ENCODE data around the gene CYP2E1. TPM values are rescaled to one million over a fixed set of nuclear protein-coding genes. Genes with fewer than 3 reads are reported as not detected.
"Not testable (repeated sequence)": the region's sequence is repeated elsewhere in the genome, so short reads cannot be mapped to it uniquely, and the experiment has no call there.

CYP2E1 gene
- total and polyA plus RNA-seq, 8 donors = 1.7 to 19.9 (median 4.6) TPM; not detected in 1

DNA sequence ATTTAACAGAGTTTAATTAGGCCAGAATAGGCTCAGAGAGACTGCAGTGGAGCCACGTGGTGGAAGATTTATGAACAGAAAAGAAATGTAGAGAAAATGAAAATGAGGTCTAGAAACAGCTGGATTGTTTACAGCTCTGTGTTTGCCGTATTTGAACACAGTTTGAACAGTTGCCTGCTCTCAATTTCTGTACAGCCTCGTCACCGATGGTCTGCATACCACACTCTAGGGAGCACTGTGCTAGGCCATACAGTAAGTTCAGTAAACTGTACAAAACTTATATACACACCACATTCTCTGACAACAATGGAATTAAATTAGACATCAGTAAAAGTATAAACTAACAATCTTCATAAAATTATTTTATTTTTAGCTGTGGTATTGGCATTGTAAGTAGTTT is 11.1 kb upstream of the CYP2E1 start:
- peaks cover 3 to 14% (median 11%) of the 10 kb centered on the region in 4 donors for H3K4me1 ChIP-seq
- H3K4me3 ChIP-seq = no peak overlapping the region
- 48 to 59% (median 52%) methylated on average over 4 of the region's 4 CpGs for WGBS, 5 donors
- intact Hi-C loops (cut with DNase I; ENCODE audit: low total_unique reads) = no loop called here
- no peaks in the 10 kb centered on the region for H3K36me3 ChIP-seq
- H3K27me3 ChIP-seq = no peaks in the 10 kb centered on the region
- TF ChIP-seq POLR2AphosphoS5 (IDR thresholded peaks at IDR 0.05) (no peak), POLR2A (IDR thresholded peaks at IDR 0.05) (no peak), EP300 (IDR thresholded peaks at IDR 0.05) (no peak)
- TF ChIP-seq, protein P1, sequence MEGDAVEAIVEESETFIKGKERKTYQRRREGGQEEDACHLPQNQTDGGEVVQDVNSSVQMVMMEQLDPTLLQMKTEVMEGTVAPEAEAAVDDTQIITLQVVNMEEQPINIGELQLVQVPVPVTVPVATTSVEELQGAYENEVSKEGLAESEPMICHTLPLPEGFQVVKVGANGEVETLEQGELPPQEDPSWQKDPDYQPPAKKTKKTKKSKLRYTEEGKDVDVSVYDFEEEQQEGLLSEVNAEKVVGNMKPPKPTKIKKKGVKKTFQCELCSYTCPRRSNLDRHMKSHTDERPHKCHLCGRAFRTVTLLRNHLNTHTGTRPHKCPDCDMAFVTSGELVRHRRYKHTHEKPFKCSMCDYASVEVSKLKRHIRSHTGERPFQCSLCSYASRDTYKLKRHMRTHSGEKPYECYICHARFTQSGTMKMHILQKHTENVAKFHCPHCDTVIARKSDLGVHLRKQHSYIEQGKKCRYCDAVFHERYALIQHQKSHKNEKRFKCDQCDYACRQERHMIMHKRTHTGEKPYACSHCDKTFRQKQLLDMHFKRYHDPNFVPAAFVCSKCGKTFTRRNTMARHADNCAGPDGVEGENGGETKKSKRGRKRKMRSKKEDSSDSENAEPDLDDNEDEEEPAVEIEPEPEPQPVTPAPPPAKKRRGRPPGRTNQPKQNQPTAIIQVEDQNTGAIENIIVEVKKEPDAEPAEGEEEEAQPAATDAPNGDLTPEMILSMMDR (IDR thresholded peaks at IDR 0.05) = no peak
- H3K27ac ChIP-seq = no peak overlapping the region
- H3K9me3 ChIP-seq = no peaks in the 10 kb centered on the region
- peak in 1 of 2 donors; percentile 30 for DNase-seq

GRCh38 chr10:133518517-133518916 is 8.6 kb upstream of the CYP2E1 start:
- H3K36me3 ChIP-seq; DNase-seq; H3K9me3 ChIP-seq; H3K4me3 ChIP-seq; intact Hi-C loops (cut with DNase I; ENCODE audit: low total_unique reads); H3K27me3 ChIP-seq; H3K27ac ChIP-seq: not testable (repeated sequence)
- WGBS, 5 donors = 70 to 78% (median 75%) methylated on average over 5 of the region's 5 CpGs
- peaks cover 3 to 14% (median 11%) of the 10 kb centered on the region in 4 donors for H3K4me1 ChIP-seq

DNA sequence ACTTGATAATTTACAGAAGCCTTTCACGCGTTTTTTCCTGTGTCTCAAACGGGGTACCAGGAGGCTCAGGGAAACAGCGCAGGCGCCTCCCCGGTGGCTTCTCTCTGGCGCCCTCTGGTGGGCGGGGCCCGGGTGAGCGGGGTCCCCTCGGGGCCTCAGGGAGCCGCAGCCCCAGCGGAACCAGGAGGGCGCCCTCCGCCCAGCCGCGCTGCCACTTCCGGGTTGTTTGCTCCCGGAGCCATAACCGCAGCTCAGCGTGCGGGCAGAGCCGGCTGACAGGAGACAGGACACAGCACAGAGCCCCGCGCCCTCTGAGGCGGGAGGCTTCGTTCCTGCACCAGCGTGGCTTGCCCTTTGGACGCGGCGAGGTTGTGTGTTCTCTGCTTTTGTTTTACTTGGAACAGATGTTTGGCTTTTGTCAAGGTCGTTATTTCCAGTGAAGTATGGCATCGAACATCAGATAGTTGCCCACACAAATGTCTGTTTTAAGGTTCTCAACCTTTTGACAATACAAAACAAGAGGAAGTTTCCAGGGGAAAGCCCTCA is 6.9 kb upstream of the CYP2E1 start:
- WGBS, 5 donors = 1 to 3% (median 2%) methylated on average over 31 to 33 of the region's 33 CpGs
- TF ChIP-seq, protein P1 (IDR thresholded peaks at IDR 0.05) = peak in 5 of 7 experiments; percentile 70 to 91 (median 78)
- TF ChIP-seq POLR2A (IDR thresholded peaks at IDR 0.05) (no peak), POLR2AphosphoS5 (IDR thresholded peaks at IDR 0.05) (peak in 1 of 3 donors; percentile 67)
- Histone ChIP-seq H3K9me3 (peaks cover 0 to 23% (median 11%) of the 10 kb centered on the region in 4 donors), H3K4me3 (peak overlapping the region; percentile 42 to 49 (median 46)), H3K36me3 (no peaks in the 10 kb centered on the region), H3K4me1 (peaks cover 3 to 14% (median 11%) of the 10 kb centered on the region in 4 donors), H3K27me3 (peaks cover 0 to 2% (median 0%) of the 10 kb centered on the region in 3 donors), H3K27ac (peak overlapping the region in 4 of 5 donors; percentile 4 to 64 (median 18))
- DNase-seq = peak; percentile 89 to 90
- intact Hi-C loops (cut with DNase I; ENCODE audit: low total_unique reads) = no loop called here

DNA sequence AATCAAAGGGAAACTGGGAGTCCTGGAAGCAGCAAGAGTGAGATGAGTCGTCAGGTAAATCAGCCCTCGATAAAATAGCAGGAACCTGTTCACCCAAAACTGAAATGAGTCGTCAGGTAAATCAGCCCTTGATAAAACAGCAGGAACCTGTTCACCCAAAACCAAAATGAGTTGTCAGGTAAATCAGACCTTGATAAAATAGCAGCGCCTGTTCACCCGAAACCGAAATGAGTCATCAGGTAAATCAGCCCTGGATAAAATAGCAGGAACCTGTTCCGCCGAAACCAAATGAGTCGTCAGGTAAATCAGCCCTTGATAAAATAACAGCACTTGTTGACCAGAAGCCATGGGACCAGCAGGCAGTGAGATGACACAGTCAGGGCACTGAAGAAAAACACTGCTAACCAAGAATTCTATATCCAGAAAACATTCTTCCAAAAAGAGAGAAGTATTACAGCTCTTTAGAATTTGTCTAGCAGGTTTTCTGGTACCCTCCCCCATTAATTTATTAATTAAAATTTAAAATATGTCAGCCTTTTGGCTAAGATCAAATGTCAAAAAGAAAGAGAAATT is 3.4 kb upstream of the CYP2E1 start:
- Histone ChIP-seq H3K27me3 (peaks cover 0 to 30% (median 12%) of the 10 kb centered on the region in 3 donors), H3K4me1 (peaks cover 17 to 26% (median 22%) of the 10 kb centered on the region in 4 donors), H3K36me3 (no peaks in the 10 kb centered on the region), H3K9me3 (peaks cover 0 to 23% (median 11%) of the 10 kb centered on the region in 4 donors), H3K27ac (no peak overlapping the region), H3K4me3 (no peak overlapping the region)
- no peak for DNase-seq
- intact Hi-C loops (cut with DNase I; ENCODE audit: low total_unique reads) = no loop called here
- WGBS, 5 donors = 59 to 84% (median 78%) methylated on average over 9 of the region's 9 CpGs
- no peak for TF ChIP-seq EP300 (IDR thresholded peaks at IDR 0.05)
- no peak for TF ChIP-seq POLR2AphosphoS5 (IDR thresholded peaks at IDR 0.05)
- no peak for TF ChIP-seq POLR2A (IDR thresholded peaks at IDR 0.05)
- TF ChIP-seq, protein P1 (IDR thresholded peaks at IDR 0.05) = no peak

GRCh38 chr10:133525444-133525843 is 1.7 kb upstream of the CYP2E1 start:
- WGBS, 5 donors = 86 to 89% (median 88%) methylated on average over 6 to 7 of the region's 7 CpGs
- intact Hi-C loops (cut with DNase I; ENCODE audit: low total_unique reads) = no loop called here
- TF ChIP-seq POLR2AphosphoS5 (IDR thresholded peaks at IDR 0.05) (no peak), POLR2A (IDR thresholded peaks at IDR 0.05) (no peak), EP300 (IDR thresholded peaks at IDR 0.05) (no peak)
- TF ChIP-seq, protein P1 (IDR thresholded peaks at IDR 0.05) = no peak
- Histone ChIP-seq H3K27ac (no peak overlapping the region), H3K36me3 (no peaks in the 10 kb centered on the region), H3K27me3 (peaks cover 0 to 47% (median 24%) of the 10 kb centered on the region in 3 donors), H3K9me3 (peaks cover 0 to 23% (median 11%) of the 10 kb centered on the region in 4 donors), H3K4me1 (peaks cover 18 to 31% (median 27%) of the 10 kb centered on the region in 4 donors), H3K4me3 (no peak overlapping the region)
- no peak for DNase-seq
